ENCODE results near the gene ZNF785. TPM values are rescaled to one million over a fixed set of nuclear protein-coding genes. Genes with fewer than 3 reads are reported as not detected.
"Not testable (repeated sequence)": the region's sequence is repeated elsewhere in the genome, so short reads cannot be mapped to it uniquely, and the experiment has no call there.

ZNF785 gene
- total RNA-seq, 3 donors from 2014 or later (not counting 1 experiment from before 2014, with no cell fraction given), result 7.5 to 15.2 (median 10.4) TPM

- intact Hi-C loops (cut with micrococcal nuclease), result no loop called here
Measured at GRCh38 chr16:30543067-30543466, 42.4 kb downstream of the ZNF785 start.

GRCh38 chr16:30541502-30542329 is 43.8 kb downstream of the ZNF785 start:
- no peak for ATAC-seq

More at GRCh38 chr16:30543067-30543466, 42.4 kb downstream of the ZNF785 start:
- Mint-ChIP-seq H3K27me3 (ENCODE audit: low read depth in 2 of 2) (no peaks in the 10 kb centered on the region), H3K4me1 (peaks cover 0 to 5% of the 10 kb centered on the region in 2 donors), H3K9me3 (no peaks in the 10 kb centered on the region), H3K4me3 (no peak overlapping the region), H3K36me3 (no peaks in the 10 kb centered on the region), H3K27ac (no peak overlapping the region)
- TF ChIP-seq CTCF (IDR thresholded peaks at IDR 0.05), result no peak
- no peaks in the 10 kb centered on the region for H3K36me3 ChIP-seq (ENCODE audit: control insufficient read depth, insufficient read depth, low read length)
- ATAC-seq, result no peak
- H3K4me3 ChIP-seq (ENCODE audit: low read length), result no peak overlapping the region
- no peak for DNase-seq
- no peaks in the 10 kb centered on the region for H3K27me3 ChIP-seq (ENCODE audit: control insufficient read depth, insufficient read depth, low read length)
- 92% methylated on average over 5 of the region's 5 CpGs for whole genome bisulfite sequencing (ENCODE audit: insufficient coverage)
- peaks cover 4% of the 10 kb centered on the region for H3K4me1 ChIP-seq (ENCODE audit: control insufficient read depth, insufficient read depth, low read length)
- H3K9me3 ChIP-seq (ENCODE audit: control insufficient read depth, insufficient read depth, low read length), result no peaks in the 10 kb centered on the region
- H3K27ac ChIP-seq (ENCODE audit: low read length), result no peak overlapping the region

GRCh38 chr16:30540916-30541464 is 44.5 kb downstream of the ZNF785 start:
- H3K9me3 Mint-ChIP-seq; H3K27me3 ChIP-seq (ENCODE audit: control insufficient read depth, insufficient read depth, low read length); H3K27ac ChIP-seq (ENCODE audit: low read length); H3K9me3 ChIP-seq (ENCODE audit: control insufficient read depth, insufficient read depth, low read length); H3K27ac Mint-ChIP-seq; ATAC-seq; H3K27me3 Mint-ChIP-seq (ENCODE audit: low read depth in 2 of 2); H3K4me3 ChIP-seq (ENCODE audit: low read length); intact Hi-C loops (cut with micrococcal nuclease); H3K4me3 Mint-ChIP-seq; H3K36me3 ChIP-seq (ENCODE audit: control insufficient read depth, insufficient read depth, low read length); H3K4me1 Mint-ChIP-seq; DNase-seq; H3K36me3 Mint-ChIP-seq: not testable (repeated sequence)
- WGBS (ENCODE audit: insufficient coverage), result 93% methylated on average over 9 of the region's 9 CpGs
- H3K4me1 ChIP-seq (ENCODE audit: control insufficient read depth, insufficient read depth, low read length), result peaks cover 11% of the 10 kb centered on the region

More at GRCh38 chr16:30541502-30542329, 43.8 kb downstream of the ZNF785 start:
- no peak overlapping the region for H3K4me3 Mint-ChIP-seq
- intact Hi-C loops (cut with micrococcal nuclease), result no loop called here
- H3K4me1 Mint-ChIP-seq, result peaks cover 3 to 5% of the 10 kb centered on the region in 2 donors
- no peaks in the 10 kb centered on the region for H3K9me3 Mint-ChIP-seq
- Histone ChIP-seq H3K27me3 (ENCODE audit: control insufficient read depth, insufficient read depth, low read length) (no peaks in the 10 kb centered on the region), H3K9me3 (ENCODE audit: control insufficient read depth, insufficient read depth, low read length) (no peaks in the 10 kb centered on the region), H3K4me1 (ENCODE audit: control insufficient read depth, insufficient read depth, low read length) (peaks cover 4% of the 10 kb centered on the region), H3K36me3 (ENCODE audit: control insufficient read depth, insufficient read depth, low read length) (no peaks in the 10 kb centered on the region), H3K4me3 (ENCODE audit: low read length) (no peak overlapping the region), H3K27ac (ENCODE audit: low read length) (no peak overlapping the region)
- TF ChIP-seq CTCF (IDR thresholded peaks at IDR 0.05), result no peak
- 91% methylated on average over 9 of the region's 10 CpGs for WGBS (ENCODE audit: insufficient coverage)
- H3K27me3 Mint-ChIP-seq (ENCODE audit: low read depth in 2 of 2), result no peaks in the 10 kb centered on the region
- H3K27ac Mint-ChIP-seq, result no peak overlapping the region
- no peaks in the 10 kb centered on the region for H3K36me3 Mint-ChIP-seq
- no peak for DNase-seq

- intact Hi-C loops (cut with micrococcal nuclease), result loop anchor here (5.0 to 10.0 kb wide), 2 partner anchors 47 to 105 kb away; partner anchors contain the start of genes DCTPP1 and ZNF785
- not testable (repeated sequence) for H3K27ac Mint-ChIP-seq
Measured at GRCh38 chr16:30539986-30540526, 45.4 kb downstream of the ZNF785 start.

More at GRCh38 chr16:30539986-30540526, 45.4 kb downstream of the ZNF785 start:
- H3K27me3 ChIP-seq (ENCODE audit: control insufficient read depth, insufficient read depth, low read length); ATAC-seq; H3K27me3 Mint-ChIP-seq (ENCODE audit: low read depth in 2 of 2); H3K27ac ChIP-seq (ENCODE audit: low read length); H3K9me3 Mint-ChIP-seq; H3K4me3 Mint-ChIP-seq; DNase-seq; H3K36me3 Mint-ChIP-seq; H3K4me3 ChIP-seq (ENCODE audit: low read length); H3K9me3 ChIP-seq (ENCODE audit: control insufficient read depth, insufficient read depth, low read length); H3K36me3 ChIP-seq (ENCODE audit: control insufficient read depth, insufficient read depth, low read length): not testable (repeated sequence)
- peaks cover 20% of the 10 kb centered on the region for H3K4me1 ChIP-seq (ENCODE audit: control insufficient read depth, insufficient read depth, low read length)
- WGBS (ENCODE audit: insufficient coverage), result 97% methylated on average over 13 of the region's 13 CpGs
- peaks cover 17 to 19% of the 10 kb centered on the region in 2 donors for H3K4me1 Mint-ChIP-seq

All from natural killer cell (primary cell).